ENCODE data around the gene ASTN2. TPM values are rescaled to one million over a fixed set of nuclear protein-coding genes. Genes with fewer than 3 reads are reported as not detected.
A peak's percentile ranks its signal among the peaks of the same experiment; 100 is the strongest.

The ASTN2 gene
- total and polyA plus RNA-seq, 2 donors (not counting 3 experiments of a cell fraction or from before 2014, with no cell fraction given): 1.0 to 1.9 TPM

DNA sequence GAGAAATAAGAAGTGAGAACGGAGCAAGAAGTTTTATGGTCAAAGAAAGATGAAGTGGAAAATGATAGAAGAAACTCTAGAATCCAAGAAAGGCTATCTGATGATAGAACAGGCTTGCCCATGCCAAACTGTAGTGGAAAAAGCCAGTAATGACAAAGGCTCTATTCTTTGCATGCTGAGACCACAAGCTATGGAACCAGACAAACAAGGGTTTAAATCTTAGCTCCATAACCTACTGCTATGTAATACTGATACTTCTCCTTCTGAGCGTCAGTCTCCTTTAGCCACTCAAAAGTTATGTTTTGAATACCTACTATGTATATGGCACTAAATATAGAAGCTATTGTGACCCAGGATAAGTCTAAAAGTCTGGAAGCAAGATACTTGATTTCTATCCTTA is 778.9 kb downstream of the ASTN2 start:
- POLR2A ChIA-PET: no interaction called here
- BruUV-seq (replicated peaks): no TSS peak

DNA sequence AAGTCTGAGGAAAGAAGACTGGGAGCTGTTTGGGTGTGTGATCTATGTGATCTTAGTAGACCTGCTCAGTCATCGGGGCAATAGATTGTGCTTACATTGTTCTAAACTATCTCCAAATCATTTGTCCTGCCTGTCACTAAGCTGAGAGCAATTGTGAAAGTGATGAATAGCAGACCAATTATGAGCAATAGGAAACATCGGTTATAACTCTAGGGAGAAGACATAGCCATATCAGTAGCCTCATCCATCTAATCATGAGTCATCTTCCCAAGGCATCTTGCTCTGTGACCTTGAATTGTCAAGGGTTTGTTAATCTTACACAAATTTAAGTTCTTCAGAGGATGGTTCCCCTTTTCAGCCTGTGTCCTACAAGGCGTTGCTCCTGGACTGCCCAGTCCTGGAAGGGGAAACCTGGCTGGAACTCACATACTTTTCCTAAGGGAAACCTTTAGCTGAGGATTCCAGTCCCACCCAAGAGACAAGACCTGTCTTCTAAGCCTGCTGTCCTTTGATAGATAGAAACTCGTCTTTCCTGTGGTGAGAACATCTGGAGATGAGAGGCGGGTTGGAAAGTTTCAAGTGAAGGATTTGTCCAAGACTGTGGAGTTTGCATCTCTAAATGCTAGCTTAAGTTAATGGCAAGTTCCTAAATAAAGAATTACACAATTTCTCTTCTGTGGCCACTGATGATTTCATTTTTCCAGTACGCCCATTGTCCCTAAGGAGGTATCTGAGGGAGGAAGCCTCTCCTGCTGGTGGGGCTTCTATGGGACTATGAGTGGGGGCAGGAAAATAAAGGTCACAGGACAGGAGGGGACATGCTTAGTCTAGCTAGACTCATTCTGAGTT is 781.6 kb downstream of the ASTN2 start:
- no peak for DNase-seq (ENCODE audit: low read depth, low spot score)
- BruUV-seq (replicated peaks): no TSS peak

More for the DNA sequence above, 778.9 kb downstream of the ASTN2 start:
- no peaks in the 10 kb centered on the region for H3K27me3 ChIP-seq (ENCODE audit: control insufficient read depth in 2 of 2, insufficient read depth in 2 of 2, low read length in 2 of 2)
- DNase-seq (ENCODE audit: low read depth, low spot score): no peak
- H3K36me3 ChIP-seq (ENCODE audit: control insufficient read depth in 2 of 2, extremely low read depth in 1 of 2, insufficient read depth in 2 of 2, low read length in 2 of 2): no peaks in the 10 kb centered on the region
- no peak overlapping the region for H3K4me2 ChIP-seq (ENCODE audit: insufficient read depth, low read length)
- TF ChIP-seq GATA2 (IDR thresholded peaks at IDR 0.05; ENCODE audit: insufficient read depth, insufficient read length, low read depth, low read length) (no peak), POLR2AphosphoS5 (IDR thresholded peaks at IDR 0.05; ENCODE audit: insufficient read depth, low read depth, low read length) (no peak), EZH2 (IDR thresholded peaks at IDR 0.05; ENCODE audit: borderline replicate concordance, low read depth, low read length, severe bottlenecking) (no peak)
- H3K79me2 ChIP-seq (ENCODE audit: control insufficient read depth, insufficient read depth, low read length): no peaks in the 10 kb centered on the region
- no peaks in the 10 kb centered on the region for H3K9me3 ChIP-seq (replicated peaks; ENCODE audit: control insufficient read depth, insufficient read depth, low read length)
- no peak overlapping the region for H3K4me3 ChIP-seq (replicated peaks in 1 of 3; ENCODE audit: insufficient read depth in 1 of 3, low read depth in 1 of 3, low read length in 3 of 3)
- H2AFZ ChIP-seq (ENCODE audit: low read depth, low read length): no peak overlapping the region
- dilution Hi-C loops (cut with MboI; ENCODE audit: extremely low pct_ligation_motif_present, low sequenced_read_pairs): no loop called here
- CTCF ChIA-PET: no interaction called here
- H3K9ac ChIP-seq (replicated peaks; ENCODE audit: extremely low read depth, insufficient read depth, low read length): no peak overlapping the region
- intact Hi-C loops (cut with micrococcal nuclease): no loop called here
- no peaks in the 10 kb centered on the region for H4K20me1 ChIP-seq (replicated peaks; ENCODE audit: control insufficient read depth, extremely low read depth, insufficient read depth, low read length)
- no peak for FAIRE-seq
- no peaks in the 10 kb centered on the region for H3K9me1 ChIP-seq (replicated peaks; ENCODE audit: control insufficient read depth, extremely low read depth, insufficient read depth, low read length)
- H3K4me1 ChIP-seq (ENCODE audit: control insufficient read depth, extremely low read depth, insufficient read depth, low read length): no peaks in the 10 kb centered on the region
- no peak overlapping the region for H3K27ac ChIP-seq (ENCODE audit: insufficient read depth, low read depth, low read length)

More for the DNA sequence above, 781.6 kb downstream of the ASTN2 start:
- intact Hi-C loops (cut with micrococcal nuclease) (no loop called here), dilution Hi-C loops (cut with MboI; ENCODE audit: extremely low pct_ligation_motif_present, low sequenced_read_pairs) (no loop called here)
- no peaks in the 10 kb centered on the region for H4K20me1 ChIP-seq (replicated peaks; ENCODE audit: control insufficient read depth, extremely low read depth, insufficient read depth, low read length)
- H3K9me1 ChIP-seq (replicated peaks; ENCODE audit: control insufficient read depth, extremely low read depth, insufficient read depth, low read length): no peaks in the 10 kb centered on the region
- no peak for FAIRE-seq
- ChIA-PET CTCF (no interaction called here), POLR2A (no interaction called here)
- no peak overlapping the region for H3K27ac ChIP-seq (ENCODE audit: insufficient read depth, low read depth, low read length)
- no peak overlapping the region for H3K9ac ChIP-seq (replicated peaks; ENCODE audit: extremely low read depth, insufficient read depth, low read length)
- no peaks in the 10 kb centered on the region for H3K79me2 ChIP-seq (ENCODE audit: control insufficient read depth, insufficient read depth, low read length)
- H3K36me3 ChIP-seq (ENCODE audit: control insufficient read depth in 2 of 2, extremely low read depth in 1 of 2, insufficient read depth in 2 of 2, low read length in 2 of 2): no peaks in the 10 kb centered on the region
- H3K9me3 ChIP-seq (replicated peaks; ENCODE audit: control insufficient read depth, insufficient read depth, low read length): no peaks in the 10 kb centered on the region
- H2AFZ ChIP-seq (ENCODE audit: low read depth, low read length): no peak overlapping the region
- TF ChIP-seq FOS (IDR thresholded peaks at IDR 0.05; ENCODE audit: borderline replicate concordance, insufficient read depth, low read length): no peak
- peak; percentile 4 for TF ChIP-seq JUN (IDR thresholded peaks at IDR 0.05; ENCODE audit: borderline replicate concordance, insufficient read depth, insufficient read length, low read depth)
- no peak overlapping the region for H3K4me3 ChIP-seq (replicated peaks in 1 of 3; ENCODE audit: insufficient read depth in 1 of 3, low read depth in 1 of 3, low read length in 3 of 3)
- no peaks in the 10 kb centered on the region for H3K27me3 ChIP-seq (ENCODE audit: control insufficient read depth in 2 of 2, insufficient read depth in 2 of 2, low read length in 2 of 2)
- no peak overlapping the region for H3K4me2 ChIP-seq (ENCODE audit: insufficient read depth, low read length)
- H3K4me1 ChIP-seq (ENCODE audit: control insufficient read depth, extremely low read depth, insufficient read depth, low read length): no peaks in the 10 kb centered on the region

Data from endothelial cell of umbilical vein (primary cell).